WTC11 (cell line): Measurements from ENCODE around the gene SLC37A1. TPM values are rescaled to one million over a fixed set of nuclear protein-coding genes. Genes with fewer than 3 reads are reported as not detected.

ENCODE experiments used
- ATAC-seq: fragments of 200-7000 bp; cut with Tn5 transposase; 2 replicates; pipeline ENCODE4 v1.10.0; 2021; ENCODE audit warnings: mild to moderate bottlenecking, moderate library complexity
- CTCF ChIA-PET: fragments of 300-600 bp; sonication (Branson Sonifier 250); formaldehyde crosslinking; loops from one replicate; lab custom pipeline; 2021; ENCODE audit warnings: antibody characterized with exemption; lab: Charles Lee
- POLR2A ChIA-PET: fragments of 350-600 bp; sonication (Branson Sonifier 250); formaldehyde crosslinking; loops from one replicate; lab custom pipeline; 2021; ENCODE audit warnings: antibody characterized with exemption; lab: Charles Lee
- DNase-seq: peaks from one replicate; pipeline ENCODE4 v3.0.0; 2021; ENCODE audit warnings: low spot score
- H3K27ac Mint-ChIP-seq: 2 replicates; pipeline ENCODE4 v1.8.0; 2021; ENCODE audit warnings: mixed read lengths
- H3K27me3 Mint-ChIP-seq: 2 replicates; pipeline ENCODE4 v1.8.0; 2021; ENCODE audit warnings: low read depth, mild to moderate bottlenecking, moderate library complexity, mixed read lengths
- H3K36me3 Mint-ChIP-seq: 2 replicates; pipeline ENCODE4 v1.8.0; 2021; ENCODE audit warnings: mixed read lengths
- H3K4me1 Mint-ChIP-seq: 2 replicates; pipeline ENCODE4 v1.8.0; 2022; ENCODE audit warnings: mixed read lengths
- H3K4me3 Mint-ChIP-seq: 2 replicates; pipeline ENCODE4 v1.8.0; 2021; ENCODE audit warnings: mild to moderate bottlenecking, moderate library complexity, mixed read lengths
- H3K9me3 Mint-ChIP-seq: 2 replicates; pipeline ENCODE4 v1.8.0; 2021; ENCODE audit warnings: mixed read lengths
- ARID4B ChIP-seq: sonication (generic); formaldehyde crosslinking; IDR thresholded peaks from 2 replicates; pipeline ENCODE4 v1.8.0; 2023; ENCODE audit warnings: missing genetic modification reagents, mild to moderate bottlenecking, borderline replicate concordance
- ELF4 ChIP-seq: sonication (generic); formaldehyde crosslinking; IDR thresholded peaks from 2 replicates; pipeline ENCODE4 v1.8.1; 2022; ENCODE audit warnings: low read depth, mild to moderate bottlenecking, moderate library complexity, missing genetic modification reagents
- GABPB1 ChIP-seq: sonication (generic); formaldehyde crosslinking; IDR thresholded peaks from 2 replicates; pipeline ENCODE4 v1.8.1; 2023; ENCODE audit warnings: mild to moderate bottlenecking, missing genetic modification reagents
- GTF2I ChIP-seq: fragments of 250-450 bp; sonication (Bioruptor Pico); conservative IDR thresholded peaks from 2 replicates; pipeline ENCODE4 v1.4.0; 2021; ENCODE audit warnings: mild to moderate bottlenecking
- HMGA2 ChIP-seq: fragments of 250-450 bp; sonication (Bioruptor Pico); IDR thresholded peaks from 2 replicates; pipeline ENCODE4 v1.4.0; 2021; ENCODE audit warnings: mild to moderate bottlenecking, moderate library complexity
- RORB ChIP-seq: fragments of 250-450 bp; sonication (Bioruptor Pico); IDR thresholded peaks from 2 replicates; pipeline ENCODE4 v1.9.0; 2021; ENCODE audit warnings: mild to moderate bottlenecking
- STAT6 ChIP-seq: sonication (generic); formaldehyde crosslinking; conservative IDR thresholded peaks from 2 replicates; pipeline ENCODE4 v1.8.1; 2023; ENCODE audit warnings: mild to moderate bottlenecking, low read depth, missing genetic modification reagents, moderate library complexity
- TCF7 ChIP-seq: sonication (generic); formaldehyde crosslinking; IDR thresholded peaks from 2 replicates; pipeline ENCODE4 v1.8.0; 2022; ENCODE audit warnings: mild to moderate bottlenecking, low read depth, missing genetic modification reagents, moderate library complexity
- TP53 ChIP-seq: sonication (generic); formaldehyde crosslinking; IDR thresholded peaks from 2 replicates; pipeline ENCODE4 v1.8.1; 2023; ENCODE audit warnings: mild to moderate bottlenecking, missing genetic modification reagents
- ZNF138 ChIP-seq: sonication (generic); formaldehyde crosslinking; conservative IDR thresholded peaks from 2 replicates; pipeline ENCODE4 v1.8.1; 2022; ENCODE audit warnings: mild to moderate bottlenecking, moderate library complexity, missing genetic modification reagents
- ZNF219 ChIP-seq: sonication (generic); formaldehyde crosslinking; IDR thresholded peaks from 2 replicates; pipeline ENCODE4 v1.8.0; 2023; ENCODE audit warnings: missing genetic modification reagents, mild to moderate bottlenecking, borderline replicate concordance
- ZNF263 ChIP-seq: sonication (generic); formaldehyde crosslinking; IDR thresholded peaks from 2 replicates; pipeline ENCODE4 v1.8.1; 2022; ENCODE audit warnings: low read depth, mild to moderate bottlenecking, moderate library complexity, missing genetic modification reagents
- ZNF396 ChIP-seq: fragments of 250-450 bp; sonication (Bioruptor Pico); IDR thresholded peaks from 2 replicates; pipeline ENCODE4 v1.8.0; 2021; ENCODE audit warnings: mild to moderate bottlenecking, moderate library complexity, borderline replicate concordance
- ZNF532 ChIP-seq: fragments of 250-450 bp; sonication (Bioruptor Pico); IDR thresholded peaks from 2 replicates; pipeline ENCODE4 v1.9.0; 2021; ENCODE audit warnings: mild to moderate bottlenecking, borderline replicate concordance
- ZNF671 ChIP-seq: fragments of 250-450 bp; sonication (Bioruptor Pico); IDR thresholded peaks from 2 replicates; pipeline ENCODE4 v1.8.0; 2021; ENCODE audit warnings: mild to moderate bottlenecking
- total RNA-seq: library from RNA; stranded (reverse); gene quantifications from 3 replicates; pipeline ENCODE4 v1.2.3, GENCODE V29; 2021

SLC37A1 gene
- total RNA-seq, 1 experiment from 2014 or later = 22.7 TPM

- no peak for TF ChIP-seq ARID4B (CRISPR knock-in tag)
- TF ChIP-seq, all 79 proteins: peak for 0
Observed at GRCh38 chr21:42498012-42498411, 15.6 kb upstream of the SLC37A1 start (continued).

GRCh38 chr21:42499444-42500112 is 14.1 kb upstream of the SLC37A1 start:
- DNase-seq (no peak), ATAC-seq (no peak)
- Mint-ChIP-seq H3K4me3 (no peak overlapping the region), H3K9me3 (no peaks in the 10 kb centered on the region), H3K27me3 (peaks cover 30% of the 10 kb centered on the region), H3K36me3 (no peaks in the 10 kb centered on the region), H3K4me1 (peaks cover 16% of the 10 kb centered on the region), H3K27ac (no peak overlapping the region)
- TF ChIP-seq ZNF263 (CRISPR knock-in tag) (no peak), GABPB1 (CRISPR knock-in tag) (no peak), HMGA2 (CRISPR knock-in tag) (no peak), TCF7 (CRISPR knock-in tag) (no peak)
- CTCF ChIA-PET = interaction anchor here (1.3 to 1.5 kb wide), 3 partner anchors 32 to 382 kb away, joined by 3 to 6 read pairs (median 3); no protein-coding TSS in a partner anchor
- POLR2A ChIA-PET = no interaction called here

GRCh38 chr21:42500225-42500624 is 13.4 kb upstream of the SLC37A1 start:
- no peak overlapping the region for H3K27ac Mint-ChIP-seq
- no peak for ATAC-seq
- ChIA-PET POLR2A (no interaction called here), CTCF (interaction anchor here (1.4 to 1.5 kb wide), 2 partner anchors 33 to 119 kb away, joined by 3 to 6 read pairs; no protein-coding TSS in a partner anchor)
- H3K36me3 Mint-ChIP-seq = no peaks in the 10 kb centered on the region
- TF ChIP-seq GTF2I (0 out of 2 replicates have a peak, but pooled peaks have one; percentile 24), ZNF671 (CRISPR knock-in tag) (no peak)
- no peaks in the 10 kb centered on the region for H3K9me3 Mint-ChIP-seq
- peaks cover 16% of the 10 kb centered on the region for H3K4me1 Mint-ChIP-seq
- no peak overlapping the region for H3K4me3 Mint-ChIP-seq
- H3K27me3 Mint-ChIP-seq = peaks cover 23% of the 10 kb centered on the region
- no peak for DNase-seq

GRCh38 chr21:42500736-42501135 is 12.9 kb upstream of the SLC37A1 start:
- ChIA-PET POLR2A (no interaction called here), CTCF (interaction anchor here (1.4 to 1.5 kb wide), 2 partner anchors 34 to 119 kb away, joined by 3 to 6 read pairs; no protein-coding TSS in a partner anchor)
- Mint-ChIP-seq H3K36me3 (no peaks in the 10 kb centered on the region), H3K4me1 (peaks cover 13% of the 10 kb centered on the region), H3K9me3 (no peaks in the 10 kb centered on the region), H3K27me3 (peaks cover 18% of the 10 kb centered on the region), H3K27ac (no peak overlapping the region), H3K4me3 (no peak overlapping the region)
- TF ChIP-seq ELF4 (CRISPR knock-in tag) = no peak
- DNase-seq (no peak), ATAC-seq (no peak)

- H3K36me3 Mint-ChIP-seq = no peaks in the 10 kb centered on the region
- CTCF ChIA-PET = no interaction called here
- TF ChIP-seq ELF4 (CRISPR knock-in tag) = no peak
- no peak for TF ChIP-seq ZNF532 (CRISPR knock-in tag)
- TF ChIP-seq STAT6 (CRISPR knock-in tag) = no peak
- TF ChIP-seq HMGA2 (CRISPR knock-in tag) = no peak
- no peak for TF ChIP-seq ZNF219 (CRISPR knock-in tag)
- no peak for TF ChIP-seq TP53
- TF ChIP-seq ZNF396 (CRISPR knock-in tag) = no peak
- TF ChIP-seq RORB (CRISPR knock-in tag) = no peak
- TF ChIP-seq ZNF138 = no peak
Observed at GRCh38 chr21:42503711-42504110, 9.9 kb upstream of the SLC37A1 start.

More at GRCh38 chr21:42503711-42504110, 9.9 kb upstream of the SLC37A1 start:
- H3K4me3 Mint-ChIP-seq = no peak overlapping the region
- no peak overlapping the region for H3K27ac Mint-ChIP-seq
- ATAC-seq = no peak
- DNase-seq = no peak
- H3K27me3 Mint-ChIP-seq = peaks cover 5% of the 10 kb centered on the region; the same call in 1 of the 2 replicates
- peaks cover 4% of the 10 kb centered on the region for H3K4me1 Mint-ChIP-seq
- POLR2A ChIA-PET = no interaction called here
- no peaks in the 10 kb centered on the region for H3K9me3 Mint-ChIP-seq
